ENCODE results near the gene BOD1L2. TPM values are rescaled to one million over a fixed set of nuclear protein-coding genes. Genes with fewer than 3 reads are reported as not detected.

BOD1L2 gene
- total and polyA plus RNA-seq, 2 donors (not counting 3 experiments of a cell fraction or from before 2014, with no cell fraction given), result not detected

DNA sequence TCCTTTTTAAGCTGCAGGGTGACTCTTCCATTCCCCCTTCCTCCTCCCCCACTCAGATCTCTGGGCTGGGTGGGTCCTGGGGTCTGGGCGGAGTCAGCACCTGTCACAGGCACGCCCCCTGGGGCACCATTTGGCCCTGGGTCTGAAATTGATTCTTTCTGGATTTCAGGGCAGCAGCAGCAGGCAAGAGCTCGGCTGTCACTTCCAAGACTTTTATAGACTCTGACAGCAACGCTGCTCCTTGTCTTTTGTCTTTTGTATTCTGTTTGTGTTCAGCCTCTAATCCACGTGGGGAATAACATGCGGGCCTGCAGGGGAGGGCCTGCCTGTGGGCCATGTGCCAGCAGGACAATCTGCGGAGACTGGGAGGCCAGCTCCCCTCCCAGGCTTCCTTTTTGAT, 3.9 kb downstream of the BOD1L2 start:
- Histone ChIP-seq H3K36me3 (ENCODE audit: control insufficient read depth in 2 of 2, extremely low read depth in 1 of 2, insufficient read depth in 2 of 2, low read length in 2 of 2) (no peaks in the 10 kb centered on the region), H4K20me1 (replicated peaks; ENCODE audit: control insufficient read depth, extremely low read depth, insufficient read depth, low read length) (no peaks in the 10 kb centered on the region), H3K27ac (ENCODE audit: insufficient read depth, low read depth, low read length) (no peak overlapping the region), H3K27me3 (ENCODE audit: control insufficient read depth in 2 of 2, insufficient read depth in 2 of 2, low read length in 2 of 2) (no peaks in the 10 kb centered on the region), H3K79me2 (ENCODE audit: control insufficient read depth, insufficient read depth, low read length) (no peaks in the 10 kb centered on the region), H3K4me1 (ENCODE audit: control insufficient read depth, extremely low read depth, insufficient read depth, low read length) (no peaks in the 10 kb centered on the region), H3K4me3 (replicated peaks in 1 of 3; ENCODE audit: insufficient read depth in 1 of 3, low read depth in 1 of 3, low read length in 3 of 3) (no peak overlapping the region), H3K9me3 (replicated peaks; ENCODE audit: control insufficient read depth, insufficient read depth, low read length) (no peaks in the 10 kb centered on the region), H3K4me2 (ENCODE audit: insufficient read depth, low read length) (no peak overlapping the region), H2AFZ (ENCODE audit: low read depth, low read length) (no peak overlapping the region), H3K9ac (replicated peaks; ENCODE audit: extremely low read depth, insufficient read depth, low read length) (no peak overlapping the region), H3K9me1 (replicated peaks; ENCODE audit: control insufficient read depth, extremely low read depth, insufficient read depth, low read length) (no peaks in the 10 kb centered on the region)
- ChIA-PET CTCF (no interaction called here), POLR2A (no interaction called here)
- DNase-seq (ENCODE audit: low read depth, low spot score) (no peak), FAIRE-seq (no peak)
- dilution Hi-C loops (cut with MboI; ENCODE audit: extremely low pct_ligation_motif_present, low sequenced_read_pairs) (no loop called here), intact Hi-C loops (cut with micrococcal nuclease) (no loop called here)
- no TSS peak for BruUV-seq (replicated peaks)
- TF ChIP-seq EZH2 (IDR thresholded peaks at IDR 0.05; ENCODE audit: borderline replicate concordance, low read depth, low read length, severe bottlenecking), result no peak
- TF ChIP-seq POLR2AphosphoS5 (IDR thresholded peaks at IDR 0.05; ENCODE audit: insufficient read depth, low read depth, low read length), result no peak
- TF ChIP-seq, protein P1, sequence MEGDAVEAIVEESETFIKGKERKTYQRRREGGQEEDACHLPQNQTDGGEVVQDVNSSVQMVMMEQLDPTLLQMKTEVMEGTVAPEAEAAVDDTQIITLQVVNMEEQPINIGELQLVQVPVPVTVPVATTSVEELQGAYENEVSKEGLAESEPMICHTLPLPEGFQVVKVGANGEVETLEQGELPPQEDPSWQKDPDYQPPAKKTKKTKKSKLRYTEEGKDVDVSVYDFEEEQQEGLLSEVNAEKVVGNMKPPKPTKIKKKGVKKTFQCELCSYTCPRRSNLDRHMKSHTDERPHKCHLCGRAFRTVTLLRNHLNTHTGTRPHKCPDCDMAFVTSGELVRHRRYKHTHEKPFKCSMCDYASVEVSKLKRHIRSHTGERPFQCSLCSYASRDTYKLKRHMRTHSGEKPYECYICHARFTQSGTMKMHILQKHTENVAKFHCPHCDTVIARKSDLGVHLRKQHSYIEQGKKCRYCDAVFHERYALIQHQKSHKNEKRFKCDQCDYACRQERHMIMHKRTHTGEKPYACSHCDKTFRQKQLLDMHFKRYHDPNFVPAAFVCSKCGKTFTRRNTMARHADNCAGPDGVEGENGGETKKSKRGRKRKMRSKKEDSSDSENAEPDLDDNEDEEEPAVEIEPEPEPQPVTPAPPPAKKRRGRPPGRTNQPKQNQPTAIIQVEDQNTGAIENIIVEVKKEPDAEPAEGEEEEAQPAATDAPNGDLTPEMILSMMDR (IDR thresholded peaks at IDR 0.05; ENCODE audit: extremely low read depth in 1 of 2, insufficient read depth in 1 of 2, low read depth in 1 of 2, low read length in 2 of 2), result no peak
- TF ChIP-seq MYC (IDR thresholded peaks at IDR 0.05; ENCODE audit: low read depth, low read length), result no peak
- TF ChIP-seq, protein P2, sequence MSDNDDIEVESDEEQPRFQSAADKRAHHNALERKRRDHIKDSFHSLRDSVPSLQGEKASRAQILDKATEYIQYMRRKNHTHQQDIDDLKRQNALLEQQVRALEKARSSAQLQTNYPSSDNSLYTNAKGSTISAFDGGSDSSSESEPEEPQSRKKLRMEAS (IDR thresholded peaks at IDR 0.05; ENCODE audit: insufficient read depth, insufficient read length), result no peak
- TF ChIP-seq POLR2A (IDR thresholded peaks at IDR 0.05; ENCODE audit: low read depth, low read length), result no peak
- TF ChIP-seq FOS (IDR thresholded peaks at IDR 0.05; ENCODE audit: borderline replicate concordance, insufficient read depth, low read length), result no peak
- TF ChIP-seq JUN (IDR thresholded peaks at IDR 0.05; ENCODE audit: borderline replicate concordance, insufficient read depth, insufficient read length, low read depth), result no peak
- TF ChIP-seq GATA2 (IDR thresholded peaks at IDR 0.05; ENCODE audit: insufficient read depth, insufficient read length, low read depth, low read length), result no peak
